ENCODE results near the gene PIWIL4.
A peak's percentile ranks its signal among the peaks of the same experiment; 100 is the strongest.

Gene PIWIL4

DNA sequence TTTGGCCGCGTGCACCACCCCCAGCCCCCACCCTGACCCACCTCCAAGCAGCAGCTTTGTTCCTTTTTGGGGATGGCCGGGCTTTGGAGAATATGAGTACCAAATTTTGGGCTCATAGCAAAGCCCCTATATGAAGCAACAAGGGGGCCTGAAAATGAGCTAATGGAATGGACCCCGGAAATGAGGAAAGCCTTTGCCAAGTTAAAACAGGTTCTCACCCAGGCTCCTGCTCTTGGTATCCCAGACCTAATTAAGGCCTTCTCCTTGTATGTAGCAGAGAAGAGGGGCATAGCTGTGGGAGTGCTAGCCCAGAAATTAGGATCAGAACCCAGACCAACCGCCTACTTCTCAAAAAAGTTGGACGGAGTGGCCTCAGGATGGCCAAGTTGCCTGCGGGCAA lies 87.0 kb downstream of the PIWIL4 start:
- Mint-ChIP-seq H3K4me3 (no peak overlapping the region), H3K27me3 (peaks cover 22% of the 10 kb centered on the region), H3K27ac (no peak overlapping the region), H3K4me1 (no peaks in the 10 kb centered on the region), H3K9me3 (no peaks in the 10 kb centered on the region)
- DNase-seq: no peak
- no peak for ATAC-seq

DNA sequence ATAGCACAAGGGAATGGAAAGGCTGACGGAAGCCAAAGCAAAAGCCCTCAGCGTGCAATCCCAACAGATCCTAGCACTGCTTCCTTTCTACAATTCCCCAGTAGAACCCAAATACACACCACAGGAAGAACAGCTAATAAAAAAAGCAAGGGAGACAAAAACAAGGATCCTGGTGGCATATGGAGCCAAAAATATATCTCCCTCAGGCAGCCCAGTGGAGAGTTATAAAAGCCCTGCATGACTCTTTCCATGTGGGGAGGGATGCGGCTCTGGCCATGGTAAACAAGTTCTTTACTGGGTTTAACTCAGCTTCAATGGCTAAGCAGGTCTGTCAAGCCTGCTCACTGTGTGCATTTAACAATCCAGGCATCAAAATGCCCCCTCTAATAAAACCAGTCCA lies 88.1 kb downstream of the PIWIL4 start:
- H3K4me3 Mint-ChIP-seq: no peak overlapping the region
- DNase-seq (no peak), ATAC-seq (no peak)
- H3K27me3 Mint-ChIP-seq: peaks cover 28% of the 10 kb centered on the region
- no peaks in the 10 kb centered on the region for H3K4me1 Mint-ChIP-seq
- H3K9me3 Mint-ChIP-seq: no peaks in the 10 kb centered on the region
- H3K27ac Mint-ChIP-seq: no peak overlapping the region

DNA sequence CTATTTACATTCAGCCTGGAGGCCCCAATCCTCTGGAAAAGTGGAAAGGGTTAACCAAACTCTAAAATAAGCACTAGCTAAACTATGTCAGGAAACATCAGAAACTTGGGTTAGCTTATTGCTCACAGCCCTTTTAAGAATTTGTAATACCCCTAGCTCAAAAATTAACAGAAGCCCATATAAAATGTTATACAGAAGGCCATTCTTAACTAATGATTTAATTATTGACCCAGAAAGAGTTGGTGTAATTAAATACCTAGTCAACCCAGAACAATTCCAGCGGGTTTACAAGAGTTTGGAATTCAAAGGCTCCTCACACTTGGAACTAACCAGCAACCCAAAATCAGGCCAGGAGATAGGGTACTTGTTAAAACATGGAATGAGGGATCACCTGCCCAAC lies 88.8 kb downstream of the PIWIL4 start:
- Mint-ChIP-seq H3K27me3 (peaks cover 30% of the 10 kb centered on the region), H3K4me3 (no peak overlapping the region), H3K9me3 (no peaks in the 10 kb centered on the region), H3K4me1 (no peaks in the 10 kb centered on the region), H3K27ac (no peak overlapping the region)
- ATAC-seq (no peak), DNase-seq (no peak)

- no peak overlapping the region for H3K4me3 Mint-ChIP-seq
- H3K27ac Mint-ChIP-seq: no peak overlapping the region
- no peaks in the 10 kb centered on the region for H3K9me3 Mint-ChIP-seq
- H3K4me1 Mint-ChIP-seq: no peaks in the 10 kb centered on the region
- no peak for DNase-seq
- H3K27me3 Mint-ChIP-seq: peaks cover 38% of the 10 kb centered on the region
- no peak for ATAC-seq
Observed at GRCh38 chr11:94656968-94657367, 89.8 kb downstream of the PIWIL4 start.

GRCh38 chr11:94657629-94658028 lies 90.5 kb downstream of the PIWIL4 start:
- Mint-ChIP-seq H3K9me3 (no peaks in the 10 kb centered on the region), H3K4me3 (no peak overlapping the region), H3K4me1 (no peaks in the 10 kb centered on the region), H3K27me3 (peaks cover 38% of the 10 kb centered on the region), H3K27ac (no peak overlapping the region)
- ATAC-seq (no peak), DNase-seq (no peak)

DNA sequence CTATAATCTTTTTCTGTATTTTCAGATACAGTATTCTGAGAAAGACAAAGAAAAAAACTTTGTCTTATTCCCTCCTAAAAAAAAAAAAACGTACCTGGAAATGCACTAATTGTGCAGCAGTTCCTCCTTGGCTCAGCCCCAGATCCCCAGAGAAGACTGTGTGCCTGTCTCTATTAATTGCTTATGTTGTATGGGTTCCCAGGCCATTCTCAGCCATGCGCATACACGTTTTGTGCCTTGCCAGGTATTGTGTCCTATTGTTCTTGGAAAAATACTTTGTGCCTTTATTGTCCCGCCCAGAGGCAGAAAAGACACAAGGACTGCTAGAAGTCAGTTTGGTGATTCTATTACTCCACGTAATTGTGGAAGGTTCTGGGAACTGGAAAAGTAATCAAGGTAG lies 91.2 kb downstream of the PIWIL4 start:
- Mint-ChIP-seq H3K27ac (no peak overlapping the region), H3K9me3 (no peaks in the 10 kb centered on the region), H3K4me1 (no peaks in the 10 kb centered on the region), H3K27me3 (peaks cover 38% of the 10 kb centered on the region), H3K4me3 (no peak overlapping the region)
- ATAC-seq (no peak), DNase-seq (no peak)

- Mint-ChIP-seq H3K27ac (no peak overlapping the region), H3K4me3 (no peak overlapping the region), H3K27me3 (peaks cover 38% of the 10 kb centered on the region), H3K9me3 (no peaks in the 10 kb centered on the region), H3K4me1 (no peaks in the 10 kb centered on the region)
- DNase-seq (no peak), ATAC-seq (no peak)
Observed at GRCh38 chr11:94658888-94659287, 91.7 kb downstream of the PIWIL4 start.

DNA sequence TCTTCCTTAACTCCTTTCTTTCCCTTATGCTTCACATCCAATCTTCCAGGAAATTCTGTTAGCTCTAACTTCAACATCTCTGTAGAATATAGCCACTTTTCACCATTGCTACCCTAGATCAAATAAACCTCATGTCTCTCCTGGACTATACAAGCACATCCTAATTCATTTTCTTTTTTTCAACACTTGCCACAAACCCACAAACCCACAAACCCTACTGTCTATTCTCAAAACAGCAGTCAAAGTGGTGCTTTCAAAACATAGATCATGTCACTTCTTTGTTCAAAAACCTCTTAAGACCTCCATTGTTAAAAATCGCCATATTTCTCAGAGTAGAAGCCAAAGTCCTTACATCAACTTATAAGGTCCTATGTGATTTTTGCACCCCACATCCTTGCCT lies 94.3 kb downstream of the PIWIL4 start:
- peak; percentile 55 for ATAC-seq

DNA sequence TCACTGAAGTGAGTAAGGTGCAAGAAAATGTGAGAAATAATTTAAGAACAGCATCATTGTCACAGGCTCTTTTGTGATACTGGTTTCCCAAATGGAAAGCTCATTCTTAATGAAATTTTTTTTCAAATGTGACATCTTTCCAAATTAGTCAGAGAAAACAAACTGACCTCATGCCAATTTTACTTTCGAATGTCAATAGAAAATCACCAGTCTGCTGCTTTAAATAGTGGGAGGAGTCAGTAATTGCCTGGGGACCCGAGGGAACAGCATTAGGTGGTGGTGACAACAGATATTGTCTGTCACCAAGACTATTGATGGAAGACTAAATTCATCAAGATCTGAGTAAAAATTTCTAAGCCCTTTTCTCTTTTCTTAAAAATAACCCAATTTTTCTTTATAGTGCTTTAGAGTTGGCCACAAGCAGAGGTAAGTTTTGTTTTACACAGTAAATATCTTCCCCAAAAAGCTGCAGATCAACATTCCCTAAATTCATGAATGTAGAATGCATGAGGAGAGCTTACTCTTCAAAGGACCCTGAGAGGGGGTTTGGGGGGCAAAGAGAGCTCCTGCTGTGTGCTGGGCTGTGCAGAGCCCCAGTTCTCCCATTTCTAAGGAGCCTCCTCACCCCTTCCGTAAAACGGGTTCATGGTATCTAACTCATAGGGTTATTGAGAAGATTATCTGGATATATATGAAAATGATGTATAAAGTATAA lies 95.1 kb downstream of the PIWIL4 start:
- DNase-seq: no peak
- ATAC-seq: no peak
- no peaks in the 10 kb centered on the region for H3K4me1 Mint-ChIP-seq
- peaks cover 32% of the 10 kb centered on the region for H3K27me3 Mint-ChIP-seq
- H3K9me3 Mint-ChIP-seq: no peaks in the 10 kb centered on the region
- H3K27ac Mint-ChIP-seq: no peak overlapping the region
- H3K4me3 Mint-ChIP-seq: no peak overlapping the region

More for the DNA sequence above, 94.3 kb downstream of the PIWIL4 start:
- no peak overlapping the region for H3K27ac Mint-ChIP-seq
- H3K27me3 Mint-ChIP-seq: peaks cover 38% of the 10 kb centered on the region
- DNase-seq: no peak
- no peaks in the 10 kb centered on the region for H3K9me3 Mint-ChIP-seq
- H3K4me3 Mint-ChIP-seq: no peak overlapping the region
- no peaks in the 10 kb centered on the region for H3K4me1 Mint-ChIP-seq

DNA sequence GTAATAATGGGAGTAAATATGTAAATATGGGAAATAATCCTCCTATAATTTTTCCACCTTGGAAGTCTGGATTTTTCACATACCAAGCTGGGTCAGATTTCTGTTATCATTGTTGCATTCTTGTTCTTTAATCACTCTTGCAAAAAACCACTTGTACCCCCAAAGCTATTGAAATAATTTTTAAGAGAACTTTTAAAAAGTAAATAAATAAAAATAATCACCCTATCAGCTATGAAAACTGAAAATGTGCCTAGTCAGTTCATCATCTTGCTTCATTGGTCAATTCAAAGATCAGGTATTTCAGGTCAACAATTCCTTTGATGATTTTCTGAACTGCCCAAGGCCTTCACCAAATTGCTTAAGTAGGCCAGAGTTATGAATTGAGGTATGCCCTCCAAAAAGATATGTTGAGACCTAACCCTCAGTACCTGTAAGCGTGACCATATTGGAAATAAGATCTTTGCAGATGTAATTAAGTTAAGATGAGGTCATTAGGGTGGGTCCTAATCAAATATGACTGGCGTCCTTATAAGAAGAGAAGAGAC lies 95.8 kb downstream of the PIWIL4 start:
- Mint-ChIP-seq H3K27ac (no peak overlapping the region), H3K9me3 (no peaks in the 10 kb centered on the region), H3K27me3 (peaks cover 25% of the 10 kb centered on the region), H3K4me3 (no peak overlapping the region), H3K4me1 (no peaks in the 10 kb centered on the region)
- ATAC-seq: no peak
- DNase-seq: no peak

DNA sequence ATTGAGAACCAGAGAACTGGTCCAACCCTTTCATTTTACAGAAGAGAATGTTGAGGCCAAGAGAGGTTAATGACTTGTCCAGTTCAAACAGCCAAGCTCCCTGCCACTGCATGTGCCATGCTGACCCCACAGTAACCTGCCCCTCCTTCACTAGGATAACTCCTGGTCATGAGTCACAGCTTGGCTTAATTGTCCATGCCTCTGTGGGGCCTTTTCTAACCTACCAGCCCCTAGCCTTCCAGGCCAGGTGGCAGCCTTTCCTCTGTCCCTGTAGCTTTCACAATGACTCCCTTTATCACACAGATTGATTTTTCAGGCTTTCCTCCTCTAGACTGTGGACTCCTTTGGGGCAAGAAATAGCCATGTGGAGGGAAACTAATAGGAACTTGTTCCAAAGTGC lies 97.2 kb downstream of the PIWIL4 start:
- ATAC-seq: no peak
- DNase-seq: no peak
- Mint-ChIP-seq H3K4me3 (no peak overlapping the region), H3K9me3 (no peaks in the 10 kb centered on the region), H3K4me1 (no peaks in the 10 kb centered on the region), H3K27ac (no peak overlapping the region), H3K27me3 (peaks cover 15% of the 10 kb centered on the region)

DNA sequence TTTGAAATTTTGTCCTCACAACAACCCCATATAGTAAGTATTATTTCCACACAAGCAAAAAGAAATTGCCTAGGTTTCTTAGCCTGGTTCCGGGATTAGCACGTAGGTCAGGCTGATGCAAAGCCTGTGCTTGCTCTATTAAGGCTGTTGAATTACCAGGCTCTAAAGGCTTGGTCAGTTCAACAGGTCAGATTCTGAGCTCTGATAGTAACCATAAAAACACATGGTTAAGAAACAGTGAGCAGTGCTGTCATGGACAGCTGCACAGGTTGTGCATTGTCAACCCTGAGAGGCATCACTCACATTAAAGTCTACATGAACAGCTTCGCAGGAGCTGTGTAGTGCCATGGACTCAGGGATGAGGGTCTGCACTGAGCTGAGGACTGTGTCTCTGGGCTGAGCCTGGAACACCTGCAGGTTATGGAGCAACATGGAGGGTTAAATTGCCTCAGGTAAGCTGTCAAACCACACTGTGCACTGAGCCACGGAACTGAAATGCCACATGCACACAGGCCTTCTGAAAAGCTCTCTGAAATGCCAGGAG lies 98.0 kb downstream of the PIWIL4 start:
- Mint-ChIP-seq H3K4me3 (no peak overlapping the region), H3K27me3 (peaks cover 11% of the 10 kb centered on the region), H3K27ac (no peak overlapping the region), H3K9me3 (no peaks in the 10 kb centered on the region), H3K4me1 (no peaks in the 10 kb centered on the region)
- ATAC-seq (no peak), DNase-seq (no peak)

GRCh38 chr11:94666792-94667721 lies 99.9 kb downstream of the PIWIL4 start:
- Mint-ChIP-seq H3K9me3 (peaks cover 0 to 3% of the 10 kb centered on the region in 2 donors), H3K27ac (no peak overlapping the region), H3K27me3 (no peaks in the 10 kb centered on the region), H3K4me1 (no peaks in the 10 kb centered on the region), H3K4me3 (no peak overlapping the region)
- ATAC-seq (no peak), DNase-seq (no peak)

DNA sequence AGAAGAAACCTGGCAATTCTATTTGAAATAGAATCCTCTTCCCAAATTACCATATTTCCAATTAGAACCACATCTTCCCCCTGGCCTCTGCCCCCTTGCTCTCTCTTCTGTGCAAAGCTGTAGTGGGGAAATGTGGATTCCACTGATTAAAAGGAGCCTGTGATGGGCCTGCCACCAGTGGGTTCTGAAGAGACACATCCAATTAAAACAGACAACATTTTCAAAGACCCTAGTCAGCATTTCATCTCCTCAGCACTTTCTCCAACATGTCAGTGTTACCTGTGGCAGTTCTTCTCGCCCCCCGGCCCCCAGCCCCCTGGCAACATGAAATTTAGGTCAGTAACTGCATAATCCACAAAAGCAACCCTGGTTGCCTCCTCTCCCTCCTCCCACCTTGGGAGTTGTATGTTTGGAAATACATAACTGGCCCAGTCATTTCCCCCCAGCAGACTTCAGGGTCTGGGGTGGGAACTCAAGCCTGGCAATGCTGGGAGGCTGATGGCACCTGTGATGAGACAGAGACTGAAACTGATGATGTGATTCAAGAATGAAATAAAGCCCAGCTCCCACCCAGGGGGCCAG lies 101.1 kb downstream of the PIWIL4 start:
- Mint-ChIP-seq H3K27ac (no peak overlapping the region), H3K9me3 (peaks cover 0 to 3% of the 10 kb centered on the region in 2 donors), H3K27me3 (no peaks in the 10 kb centered on the region), H3K4me1 (no peaks in the 10 kb centered on the region), H3K4me3 (no peak overlapping the region)
- DNase-seq (no peak), ATAC-seq (no peak)

DNA sequence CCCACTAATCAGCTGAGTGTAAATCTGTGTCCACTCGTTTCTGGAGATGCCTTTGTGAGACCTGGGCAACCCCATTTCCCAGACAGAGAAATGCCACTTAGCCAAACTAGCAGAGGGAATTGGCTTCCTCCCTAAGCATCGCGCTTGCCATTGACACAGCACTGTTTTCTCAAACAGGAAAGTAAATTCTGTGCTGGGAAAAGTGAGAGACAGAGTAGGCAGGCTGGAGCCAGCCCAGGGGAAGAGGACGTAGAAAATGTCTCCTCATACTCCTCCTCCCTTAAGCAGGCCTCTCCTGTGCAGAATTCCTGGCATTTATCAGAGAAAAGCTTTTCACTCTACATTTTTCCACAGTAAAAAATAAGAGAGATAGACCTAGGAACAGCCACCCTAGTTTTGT lies 101.9 kb downstream of the PIWIL4 start:
- Mint-ChIP-seq H3K27me3 (no peaks in the 10 kb centered on the region), H3K27ac (no peak overlapping the region), H3K4me1 (no peaks in the 10 kb centered on the region), H3K9me3 (peaks cover 0 to 3% of the 10 kb centered on the region in 2 donors), H3K4me3 (no peak overlapping the region)
- ATAC-seq: no peak
- DNase-seq: no peak

Measured in stimulated activated naive CD8-positive, alpha-beta T cell treated with anti-CD3 and anti-CD28 coated beads, Interleukin-15, amount 100 ng/mL, for 72 hours (primary cell).